GM19328 (cell line): Measurements from ENCODE around the gene POP4.

Experiments used
- ATAC-seq: cut with Tn5 transposase; IDR thresholded peaks from one replicate; pipeline ENCODE4 v1.9.1; 2021; ENCODE audit warnings: mild to moderate bottlenecking, moderate library complexity; ENCODE audit not compliant: unreplicated experiment

POP4 gene

GRCh38 chr19:29576761-29577648 is 29.1 kb upstream of the POP4 start:
- no peak for ATAC-seq

GRCh38 chr19:29577649-29577963 is 28.5 kb upstream of the POP4 start:
- no peak for ATAC-seq

- no peak for ATAC-seq
These were observed 27.7 kb upstream of the POP4 start for GRCh38 chr19:29578349-29578748.

- no peak for ATAC-seq
These were observed 26.7 kb upstream of the POP4 start for GRCh38 chr19:29579308-29579910.

GRCh38 chr19:29581398-29581797 is 24.7 kb upstream of the POP4 start:
- no peak for ATAC-seq

GRCh38 chr19:29583196-29583999 is 22.7 kb upstream of the POP4 start:
- ATAC-seq = no peak

GRCh38 chr19:29586401-29586800 is 19.7 kb upstream of the POP4 start:
- no peak for ATAC-seq

- no peak for ATAC-seq
These were observed 19.0 kb upstream of the POP4 start for GRCh38 chr19:29587059-29587458.

- no peak for ATAC-seq
These were observed 18.5 kb upstream of the POP4 start for GRCh38 chr19:29587518-29587986.

- no peak for ATAC-seq
These were observed 18.0 kb upstream of the POP4 start for GRCh38 chr19:29588095-29588494.

GRCh38 chr19:29590278-29590677 is 15.8 kb upstream of the POP4 start:
- ATAC-seq = no peak

- ATAC-seq = no peak
These were observed 14.4 kb upstream of the POP4 start for GRCh38 chr19:29591670-29592069.

GRCh38 chr19:29593869-29594268 is 12.2 kb upstream of the POP4 start:
- ATAC-seq = no peak

- no peak for ATAC-seq
These were observed 9.9 kb upstream of the POP4 start for GRCh38 chr19:29596080-29596727.

GRCh38 chr19:29596885-29597525 is 9.1 kb upstream of the POP4 start:
- no peak for ATAC-seq

GRCh38 chr19:29598036-29598435 is 8.0 kb upstream of the POP4 start:
- no peak for ATAC-seq

GRCh38 chr19:29598496-29598895 is 7.6 kb upstream of the POP4 start:
- no peak for ATAC-seq

- ATAC-seq = no peak
These were observed 2.8 kb upstream of the POP4 start for GRCh38 chr19:29603308-29603707.

GRCh38 chr19:29606420-29606747 is 301 bp downstream of the POP4 start:
- peak; percentile 22 for ATAC-seq

- ATAC-seq = no peak
These were observed 3.6 kb downstream of the POP4 start for GRCh38 chr19:29609636-29610035.

GRCh38 chr19:29610213-29610573 is 4.1 kb downstream of the POP4 start:
- ATAC-seq = no peak
